ENCODE measurements around the gene SUN1. TPM values are rescaled to one million over a fixed set of nuclear protein-coding genes. Genes with fewer than 3 reads are reported as not detected.

Gene SUN1
- total RNA-seq, 1 donor: 73.4 TPM

DNA sequence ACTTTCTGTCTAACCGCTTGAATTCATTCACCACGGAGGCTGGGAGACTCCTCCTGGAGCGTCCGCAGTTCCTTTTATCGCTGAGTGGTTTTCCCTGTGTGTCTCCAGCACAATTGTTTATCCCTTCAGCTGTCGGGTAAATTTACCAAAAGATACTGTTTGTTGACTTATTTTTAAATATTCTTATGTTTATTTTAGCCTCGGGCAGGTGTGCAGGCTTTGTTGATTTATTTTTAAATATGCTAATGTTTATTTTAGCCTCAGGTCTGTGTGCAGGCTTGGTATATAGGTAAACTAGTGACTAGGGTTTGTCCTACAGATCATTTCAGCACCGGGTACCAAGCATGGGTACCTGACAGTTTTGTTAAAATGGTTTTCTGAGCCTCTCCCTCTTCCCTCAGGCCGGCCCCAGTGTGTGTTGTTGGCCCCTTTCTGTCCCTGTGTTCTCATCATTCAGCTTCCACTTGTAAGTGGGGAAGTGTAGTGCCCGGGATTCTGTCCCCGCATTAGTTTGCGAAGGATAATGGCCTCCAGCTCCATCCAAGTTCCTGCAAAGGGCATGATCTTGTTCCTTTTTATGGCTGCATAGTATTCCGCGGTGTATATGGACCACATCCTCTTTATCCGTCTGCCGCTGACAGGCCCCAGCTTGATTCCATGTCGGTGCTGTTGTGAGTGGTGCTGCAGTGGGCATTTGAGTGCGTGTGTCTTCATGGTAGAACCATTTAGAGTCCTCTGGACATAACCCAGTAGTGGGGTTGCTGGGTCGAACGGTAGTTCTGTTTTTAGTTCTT, 49.4 kb downstream of the SUN1 start:
- no peak overlapping the region for H3K4me3 ChIP-seq (ENCODE audit: low read depth, low read length)
- no peak for DNase-seq (ENCODE audit: low read depth)
- TF ChIP-seq, protein P1, sequence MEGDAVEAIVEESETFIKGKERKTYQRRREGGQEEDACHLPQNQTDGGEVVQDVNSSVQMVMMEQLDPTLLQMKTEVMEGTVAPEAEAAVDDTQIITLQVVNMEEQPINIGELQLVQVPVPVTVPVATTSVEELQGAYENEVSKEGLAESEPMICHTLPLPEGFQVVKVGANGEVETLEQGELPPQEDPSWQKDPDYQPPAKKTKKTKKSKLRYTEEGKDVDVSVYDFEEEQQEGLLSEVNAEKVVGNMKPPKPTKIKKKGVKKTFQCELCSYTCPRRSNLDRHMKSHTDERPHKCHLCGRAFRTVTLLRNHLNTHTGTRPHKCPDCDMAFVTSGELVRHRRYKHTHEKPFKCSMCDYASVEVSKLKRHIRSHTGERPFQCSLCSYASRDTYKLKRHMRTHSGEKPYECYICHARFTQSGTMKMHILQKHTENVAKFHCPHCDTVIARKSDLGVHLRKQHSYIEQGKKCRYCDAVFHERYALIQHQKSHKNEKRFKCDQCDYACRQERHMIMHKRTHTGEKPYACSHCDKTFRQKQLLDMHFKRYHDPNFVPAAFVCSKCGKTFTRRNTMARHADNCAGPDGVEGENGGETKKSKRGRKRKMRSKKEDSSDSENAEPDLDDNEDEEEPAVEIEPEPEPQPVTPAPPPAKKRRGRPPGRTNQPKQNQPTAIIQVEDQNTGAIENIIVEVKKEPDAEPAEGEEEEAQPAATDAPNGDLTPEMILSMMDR (IDR thresholded peaks at IDR 0.05; ENCODE audit: insufficient read depth, low read depth, low read length): no peak

DNA sequence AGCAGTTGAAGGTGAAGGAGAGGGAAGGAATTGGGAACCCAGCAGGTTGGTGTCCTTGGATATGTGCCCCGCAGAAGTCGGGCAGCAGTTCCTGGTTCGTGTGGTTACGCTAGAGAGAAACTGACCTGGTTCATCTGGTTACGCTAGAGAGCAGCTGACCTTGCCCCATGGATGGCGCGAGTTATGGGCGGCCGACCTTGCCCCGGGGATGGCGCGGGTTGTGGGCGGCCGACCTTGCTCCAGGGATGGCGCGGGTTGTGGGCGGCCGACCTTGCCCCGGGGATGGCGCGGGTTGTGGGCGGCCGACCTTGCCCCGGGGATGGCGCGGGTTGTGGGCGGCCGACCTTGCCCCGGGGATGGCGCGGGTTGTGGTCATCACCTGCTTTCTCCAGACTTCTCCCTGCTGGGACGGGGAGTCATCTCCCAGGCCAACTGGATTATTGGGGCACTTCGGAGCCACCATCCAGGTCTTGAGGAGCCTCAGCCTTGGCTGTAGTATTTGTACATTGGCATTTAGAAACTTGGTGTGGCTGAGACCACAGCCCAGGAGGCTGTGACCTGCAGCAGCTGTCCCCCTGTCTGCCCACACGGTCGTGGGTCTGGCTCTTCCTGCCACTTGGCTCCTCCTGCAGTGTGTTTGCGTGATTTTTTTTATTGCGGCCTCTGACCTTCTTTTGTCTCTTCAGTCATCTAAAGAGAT, 50.2 kb downstream of the SUN1 start:
- no peak overlapping the region for H3K4me3 ChIP-seq (ENCODE audit: low read depth, low read length)
- DNase-seq (ENCODE audit: low read depth): no peak
- TF ChIP-seq, protein P1 (IDR thresholded peaks at IDR 0.05; ENCODE audit: insufficient read depth, low read depth, low read length): no peak

DNA sequence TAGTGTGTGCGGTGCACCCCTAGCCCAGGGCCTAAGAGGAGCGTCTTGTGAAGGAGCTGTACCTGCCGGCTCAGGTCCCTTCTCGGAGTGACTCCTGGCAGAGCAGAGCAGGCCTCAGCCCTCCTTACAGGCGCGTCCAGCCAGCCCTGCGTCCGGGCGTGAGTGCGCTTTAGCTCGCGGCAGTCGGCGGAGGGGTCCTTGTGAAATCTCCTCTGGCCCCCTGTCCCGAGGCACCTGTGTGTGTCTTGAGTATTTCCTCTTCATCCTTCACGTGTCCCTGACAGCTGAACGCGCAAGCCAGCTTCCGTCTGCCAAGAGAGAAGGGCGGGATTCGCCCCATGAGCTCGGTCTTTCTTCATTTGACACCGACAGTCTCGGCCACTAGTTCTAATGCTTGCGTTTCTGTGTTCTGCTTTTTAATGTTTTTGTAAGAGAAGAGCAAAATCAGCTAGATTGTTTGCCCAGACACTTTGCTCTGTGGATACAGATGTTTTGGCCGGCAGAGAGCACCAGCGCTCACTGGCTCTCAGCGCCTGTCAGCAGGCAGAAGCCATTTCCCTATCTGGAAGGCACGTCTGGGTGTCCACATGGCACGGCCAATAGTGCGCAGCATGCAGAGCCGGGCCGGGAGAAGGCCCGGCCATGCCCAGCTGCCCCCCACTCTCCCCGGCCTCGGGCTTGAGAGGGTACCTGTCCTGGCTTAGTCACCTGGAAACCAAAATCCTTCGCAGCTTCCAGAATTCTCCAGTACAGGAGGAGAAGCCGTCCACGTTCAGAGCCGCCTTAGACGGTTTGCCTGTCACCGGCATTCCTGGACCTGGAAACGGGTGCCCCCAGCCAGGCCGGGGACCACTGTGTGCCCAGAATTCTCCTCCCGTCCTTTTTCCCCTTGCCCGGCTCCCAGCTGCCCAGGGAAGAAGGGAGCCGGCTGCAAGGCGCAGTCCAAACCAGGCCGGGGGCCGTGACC, 51.1 kb downstream of the SUN1 start:
- TF ChIP-seq, protein P1 (IDR thresholded peaks at IDR 0.05; ENCODE audit: insufficient read depth, low read depth, low read length): no peak
- no peak for DNase-seq (ENCODE audit: low read depth)

DNA sequence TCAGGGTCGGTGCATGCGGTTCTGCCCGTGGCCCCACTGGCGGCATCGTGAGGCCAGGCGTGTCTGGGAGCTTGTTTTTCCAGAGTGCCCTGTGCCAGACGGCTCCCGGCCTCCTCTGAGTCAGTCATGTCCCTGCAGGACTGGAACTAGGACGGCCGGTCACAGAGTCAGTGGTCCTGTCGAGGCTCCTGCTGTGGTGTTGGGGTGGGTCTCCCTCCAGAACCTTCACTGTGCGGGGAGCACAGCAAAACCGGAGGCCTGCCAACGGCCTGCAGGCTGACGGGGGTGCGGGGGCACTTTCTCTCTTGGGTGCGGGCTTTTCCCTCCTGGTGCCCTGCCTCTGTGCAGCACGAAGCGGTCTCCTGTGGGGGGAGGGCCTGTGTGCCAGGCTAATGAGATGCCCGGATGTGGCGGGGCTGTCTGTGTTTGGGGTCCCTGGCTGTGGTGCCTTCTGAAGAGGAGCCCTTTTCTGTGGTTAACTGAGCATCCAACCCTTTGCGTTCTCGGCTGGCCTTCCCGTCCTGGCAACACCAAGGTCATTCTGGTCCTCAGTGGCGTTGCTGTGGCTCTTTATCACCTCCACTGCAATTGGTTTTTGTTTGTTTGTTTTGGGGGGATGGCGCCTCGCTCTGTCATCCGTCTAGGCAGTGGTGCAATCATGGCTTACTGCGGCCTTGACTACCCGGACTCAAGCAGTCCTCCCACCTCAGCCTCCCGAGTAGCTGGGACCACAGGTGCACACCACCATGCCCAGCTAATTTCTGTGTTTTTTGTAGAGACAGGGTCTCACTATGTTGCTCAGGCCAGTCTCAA, 52.1 kb downstream of the SUN1 start:
- DNase-seq (ENCODE audit: low read depth): no peak
- TF ChIP-seq, protein P1 (IDR thresholded peaks at IDR 0.05; ENCODE audit: insufficient read depth, low read depth, low read length): no peak
- H3K4me3 ChIP-seq (ENCODE audit: low read depth, low read length): no peak overlapping the region

More for the DNA sequence above, 51.1 kb downstream of the SUN1 start:
- H3K4me3 ChIP-seq (ENCODE audit: low read depth, low read length): no peak overlapping the region

DNA sequence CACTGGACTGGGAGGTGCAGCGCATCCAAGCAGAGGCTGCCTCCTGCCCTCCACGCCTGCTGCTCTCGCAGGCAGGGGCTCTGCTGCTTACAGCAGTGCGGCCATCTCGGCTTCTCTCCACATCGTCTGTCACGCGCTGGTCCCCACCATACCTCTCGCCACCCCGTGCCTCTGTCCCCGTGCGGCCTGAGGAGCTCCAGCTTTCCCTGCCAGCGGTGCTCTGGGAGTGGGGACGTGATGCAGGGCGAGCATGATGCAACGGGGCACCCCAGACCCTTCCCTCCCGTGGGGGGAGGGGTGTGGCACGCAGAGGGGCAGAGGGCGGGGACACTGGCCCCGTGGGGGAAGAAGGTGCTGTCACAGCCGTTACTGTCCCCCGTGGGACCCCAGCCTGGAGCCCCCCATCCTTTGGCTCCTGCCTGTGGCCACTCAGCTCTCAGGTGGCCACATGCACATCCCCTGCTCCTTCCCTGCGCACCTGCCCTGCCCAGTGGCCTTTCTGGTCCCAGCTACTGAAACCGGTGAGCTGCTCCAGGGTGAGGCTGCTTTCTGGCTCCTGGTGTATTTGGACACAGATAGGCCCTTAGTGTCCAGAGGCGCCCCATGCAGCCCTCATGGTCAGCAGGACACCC, 53.1 kb downstream of the SUN1 start:
- TF ChIP-seq, protein P1 (IDR thresholded peaks at IDR 0.05; ENCODE audit: insufficient read depth, low read depth, low read length): no peak

More for the DNA sequence above, 53.1 kb downstream of the SUN1 start:
- no peak for DNase-seq (ENCODE audit: low read depth)
- H3K4me3 ChIP-seq (ENCODE audit: low read depth, low read length): no peak overlapping the region
